ENCODE results near the gene OGDHL.
"Not testable (repeated sequence)": the region's sequence is repeated elsewhere in the genome, so short reads cannot be mapped to it uniquely, and the experiment has no call there.

Gene OGDHL

GRCh38 chr10:49754951-49755350 is 7.2 kb downstream of the OGDHL start:
- DNase-seq, result not testable (repeated sequence)

- DNase-seq, result no peak
Observed at GRCh38 chr10:49752584-49752983, 9.5 kb downstream of the OGDHL start.

GRCh38 chr10:49751636-49752510 is 10.2 kb downstream of the OGDHL start:
- DNase-seq, result no peak

- no peak for DNase-seq
Observed at GRCh38 chr10:49751216-49751615, 10.9 kb downstream of the OGDHL start.

GRCh38 chr10:49750546-49750945 is 11.6 kb downstream of the OGDHL start:
- DNase-seq, result no peak

- no peak for DNase-seq
Observed at GRCh38 chr10:49749556-49750491, 12.3 kb downstream of the OGDHL start.

- no peak for DNase-seq
Observed at GRCh38 chr10:49749144-49749543, 13.0 kb downstream of the OGDHL start.

- no peak for DNase-seq
Observed at GRCh38 chr10:49748006-49748405, 14.1 kb downstream of the OGDHL start.

- no peak for DNase-seq
Observed at GRCh38 chr10:49747303-49747646, 14.8 kb downstream of the OGDHL start.

GRCh38 chr10:49746626-49747302 is 15.4 kb downstream of the OGDHL start:
- no peak for DNase-seq

GRCh38 chr10:49745756-49746155 is 16.4 kb downstream of the OGDHL start:
- no peak for DNase-seq

- no peak for DNase-seq
Observed at GRCh38 chr10:49744924-49745605, 17.1 kb downstream of the OGDHL start.

- no peak for DNase-seq
Observed at GRCh38 chr10:49744091-49744685, 17.9 kb downstream of the OGDHL start.

GRCh38 chr10:49743464-49744075 is 18.6 kb downstream of the OGDHL start:
- no peak for DNase-seq

- no peak for DNase-seq
Observed at GRCh38 chr10:49742683-49743463, 19.2 kb downstream of the OGDHL start.

GRCh38 chr10:49741108-49741995 is 20.8 kb downstream of the OGDHL start:
- DNase-seq, result no peak

- no peak for DNase-seq
Observed at GRCh38 chr10:49740346-49741107, 21.6 kb downstream of the OGDHL start.

GRCh38 chr10:49739426-49739825 is 22.7 kb downstream of the OGDHL start:
- DNase-seq, result no peak
